ENCODE data around the gene C2orf81.

Gene C2orf81

GRCh38 chr2:74373221-74373676 lies 48.2 kb downstream of the C2orf81 start:
- H3K4me2 ChIP-seq: no peak overlapping the region
- H3K9ac ChIP-seq: no peak overlapping the region
- H3K36me3 ChIP-seq (ENCODE audit: insufficient read depth): peaks cover 10% of the 10 kb centered on the region; the same call in 1 of the 2 replicates

DNA sequence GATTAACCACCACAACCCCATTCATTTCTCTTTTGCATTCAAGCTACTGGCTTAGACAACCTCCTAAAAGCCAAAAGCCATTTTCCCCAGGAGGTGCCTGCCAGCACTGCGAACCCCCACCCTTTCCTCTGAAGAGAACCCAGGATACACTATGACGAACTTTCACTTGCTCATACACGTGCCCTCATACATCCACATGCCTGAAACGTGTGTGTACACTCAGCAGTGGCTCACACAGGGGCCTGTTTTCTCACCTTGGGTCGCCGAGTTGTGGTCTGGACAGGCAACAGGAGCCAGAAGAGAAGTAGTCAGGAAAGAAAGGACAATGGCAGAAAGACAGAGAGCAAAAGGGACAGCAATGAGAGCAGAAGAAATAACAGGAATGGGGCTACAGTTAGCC lies 48.7 kb downstream of the C2orf81 start:
- Histone ChIP-seq H2AFZ (ENCODE audit: low read depth) (no peak overlapping the region), H3K27ac (no peak overlapping the region), H3K9ac (no peak overlapping the region), H3K4me1 (ENCODE audit: low read depth, poor library complexity, severe bottlenecking) (no peaks in the 10 kb centered on the region), H3K36me3 (ENCODE audit: insufficient read depth) (peaks cover 6% of the 10 kb centered on the region; the same call in 1 of the 2 replicates), H3K4me2 (no peak overlapping the region), H3K4me3 (IDR thresholded peaks at IDR 0.05; ENCODE audit: insufficient read depth, low read depth, low read length) (no peak overlapping the region), H3K79me2 (ENCODE audit: insufficient read depth, low read depth) (no peaks in the 10 kb centered on the region), H3K27me3 (ENCODE audit: insufficient read depth, low read depth) (no peaks in the 10 kb centered on the region), H4K20me1 (ENCODE audit: insufficient read depth) (no peaks in the 10 kb centered on the region)
- TF ChIP-seq, protein P1, sequence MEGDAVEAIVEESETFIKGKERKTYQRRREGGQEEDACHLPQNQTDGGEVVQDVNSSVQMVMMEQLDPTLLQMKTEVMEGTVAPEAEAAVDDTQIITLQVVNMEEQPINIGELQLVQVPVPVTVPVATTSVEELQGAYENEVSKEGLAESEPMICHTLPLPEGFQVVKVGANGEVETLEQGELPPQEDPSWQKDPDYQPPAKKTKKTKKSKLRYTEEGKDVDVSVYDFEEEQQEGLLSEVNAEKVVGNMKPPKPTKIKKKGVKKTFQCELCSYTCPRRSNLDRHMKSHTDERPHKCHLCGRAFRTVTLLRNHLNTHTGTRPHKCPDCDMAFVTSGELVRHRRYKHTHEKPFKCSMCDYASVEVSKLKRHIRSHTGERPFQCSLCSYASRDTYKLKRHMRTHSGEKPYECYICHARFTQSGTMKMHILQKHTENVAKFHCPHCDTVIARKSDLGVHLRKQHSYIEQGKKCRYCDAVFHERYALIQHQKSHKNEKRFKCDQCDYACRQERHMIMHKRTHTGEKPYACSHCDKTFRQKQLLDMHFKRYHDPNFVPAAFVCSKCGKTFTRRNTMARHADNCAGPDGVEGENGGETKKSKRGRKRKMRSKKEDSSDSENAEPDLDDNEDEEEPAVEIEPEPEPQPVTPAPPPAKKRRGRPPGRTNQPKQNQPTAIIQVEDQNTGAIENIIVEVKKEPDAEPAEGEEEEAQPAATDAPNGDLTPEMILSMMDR (conservative IDR thresholded peaks at IDR 0.05; ENCODE audit: low read depth, low read length): no peak

More at GRCh38 chr2:74373221-74373676, 48.2 kb downstream of the C2orf81 start:
- Histone ChIP-seq H3K27me3 (ENCODE audit: insufficient read depth, low read depth) (no peaks in the 10 kb centered on the region), H4K20me1 (ENCODE audit: insufficient read depth) (no peaks in the 10 kb centered on the region), H3K79me2 (ENCODE audit: insufficient read depth, low read depth) (no peaks in the 10 kb centered on the region), H2AFZ (ENCODE audit: low read depth) (no peak overlapping the region), H3K27ac (no peak overlapping the region), H3K4me3 (IDR thresholded peaks at IDR 0.05; ENCODE audit: insufficient read depth, low read depth, low read length) (no peak overlapping the region), H3K4me1 (ENCODE audit: low read depth, poor library complexity, severe bottlenecking) (no peaks in the 10 kb centered on the region)
- TF ChIP-seq, protein P1 (conservative IDR thresholded peaks at IDR 0.05; ENCODE audit: low read depth, low read length): no peak

GRCh38 chr2:74371421-74371820 lies 50.0 kb downstream of the C2orf81 start:
- H2AFZ ChIP-seq (ENCODE audit: low read depth): no peak overlapping the region
- no peak overlapping the region for H3K4me3 ChIP-seq (IDR thresholded peaks at IDR 0.05; ENCODE audit: insufficient read depth, low read depth, low read length)
- no peak overlapping the region for H3K9ac ChIP-seq
- no peaks in the 10 kb centered on the region for H3K79me2 ChIP-seq (ENCODE audit: insufficient read depth, low read depth)
- TF ChIP-seq, protein P1 (conservative IDR thresholded peaks at IDR 0.05; ENCODE audit: low read depth, low read length): no peak
- H4K20me1 ChIP-seq (ENCODE audit: insufficient read depth): no peaks in the 10 kb centered on the region
- no peaks in the 10 kb centered on the region for H3K4me1 ChIP-seq (ENCODE audit: low read depth, poor library complexity, severe bottlenecking)
- peaks cover 8% of the 10 kb centered on the region; the same call in 1 of the 2 replicates for H3K36me3 ChIP-seq (ENCODE audit: insufficient read depth)
- no peak overlapping the region for H3K4me2 ChIP-seq
- H3K27ac ChIP-seq: no peak overlapping the region
- H3K27me3 ChIP-seq (ENCODE audit: insufficient read depth, low read depth): no peaks in the 10 kb centered on the region

- TF ChIP-seq, protein P1 (conservative IDR thresholded peaks at IDR 0.05; ENCODE audit: low read depth, low read length): no peak
- Histone ChIP-seq H3K36me3 (ENCODE audit: insufficient read depth) (peaks cover 8% of the 10 kb centered on the region; the same call in 1 of the 2 replicates), H4K20me1 (ENCODE audit: insufficient read depth) (no peaks in the 10 kb centered on the region)
These were observed 51.4 kb downstream of the C2orf81 start for GRCh38 chr2:74369976-74370375.

More at GRCh38 chr2:74369976-74370375, 51.4 kb downstream of the C2orf81 start:
- no peak overlapping the region for H3K4me2 ChIP-seq
- no peak overlapping the region for H3K27ac ChIP-seq
- no peaks in the 10 kb centered on the region for H3K79me2 ChIP-seq (ENCODE audit: insufficient read depth, low read depth)
- no peak overlapping the region for H3K9ac ChIP-seq
- no peaks in the 10 kb centered on the region for H3K27me3 ChIP-seq (ENCODE audit: insufficient read depth, low read depth)
- no peaks in the 10 kb centered on the region for H3K4me1 ChIP-seq (ENCODE audit: low read depth, poor library complexity, severe bottlenecking)
- H2AFZ ChIP-seq (ENCODE audit: low read depth): no peak overlapping the region
- no peak overlapping the region for H3K4me3 ChIP-seq (IDR thresholded peaks at IDR 0.05; ENCODE audit: insufficient read depth, low read depth, low read length)
